Measurements from ENCODE around the gene SERTAD2. TPM values are rescaled to one million over a fixed set of nuclear protein-coding genes. Genes with fewer than 3 reads are reported as not detected.

Gene SERTAD2
- total RNA-seq, 2 donors from 2014 or later, result 17.8 to 46.4 TPM

- DNase-seq (ENCODE audit: low spot score in 2 of 2) (no peak), ATAC-seq (no peak)
- Mint-ChIP-seq H3K36me3 (peaks cover 0 to 2% of the 10 kb centered on the region in 2 donors), H3K27ac (peak overlapping the region in 1 of 2 donors; percentile 60), H3K9me3 (no peaks in the 10 kb centered on the region)
Observed at GRCh38 chr2:64609942-64610281, 43.8 kb downstream of the SERTAD2 start.

GRCh38 chr2:64609227-64609941, 44.3 kb downstream of the SERTAD2 start:
- DNase-seq (ENCODE audit: low spot score in 2 of 2) (peak; percentile 73 to 85), ATAC-seq (peak; percentile 23 to 64)
- peaks cover 2 to 7% of the 10 kb centered on the region in 2 donors for H3K36me3 Mint-ChIP-seq
- peak overlapping the region in 1 of 2 donors; percentile 60 for H3K27ac Mint-ChIP-seq
- H3K9me3 Mint-ChIP-seq, result peaks cover 0 to 4% of the 10 kb centered on the region in 2 donors

GRCh38 chr2:64608867-64609226, 44.9 kb downstream of the SERTAD2 start:
- Mint-ChIP-seq H3K36me3 (peaks cover 5 to 12% of the 10 kb centered on the region in 2 donors), H3K9me3 (peaks cover 0 to 9% of the 10 kb centered on the region in 2 donors), H3K27ac (peak overlapping the region; percentile 57 to 81)
- ATAC-seq (peak; percentile 0 to 6), DNase-seq (ENCODE audit: low spot score in 2 of 2) (no peak)

GRCh38 chr2:64607381-64608304, 46.1 kb downstream of the SERTAD2 start:
- no peak for DNase-seq (ENCODE audit: low spot score in 2 of 2)

GRCh38 chr2:64606479-64607363, 47.0 kb downstream of the SERTAD2 start:
- Mint-ChIP-seq H3K27ac (peak overlapping the region; percentile 65 to 85), H3K36me3 (peaks cover 5 to 14% of the 10 kb centered on the region in 2 donors), H3K9me3 (peaks cover 0 to 11% of the 10 kb centered on the region in 2 donors)
- DNase-seq (ENCODE audit: low spot score in 2 of 2), result peak; percentile 78 to 87
- ATAC-seq, result peak; percentile 88 to 93

More at GRCh38 chr2:64607381-64608304, 46.1 kb downstream of the SERTAD2 start:
- H3K36me3 Mint-ChIP-seq, result peaks cover 5 to 14% of the 10 kb centered on the region in 2 donors
- peaks cover 0 to 11% of the 10 kb centered on the region in 2 donors for H3K9me3 Mint-ChIP-seq
- H3K27ac Mint-ChIP-seq, result peak overlapping the region; percentile 77 to 85
- no peak for ATAC-seq

- Mint-ChIP-seq H3K36me3 (peaks cover 5 to 14% of the 10 kb centered on the region in 2 donors), H3K9me3 (peaks cover 0 to 11% of the 10 kb centered on the region in 2 donors), H3K27ac (peak overlapping the region in 1 of 2 donors; percentile 85)
- no peak for DNase-seq (ENCODE audit: low spot score in 2 of 2)
- no peak for ATAC-seq
Observed at GRCh38 chr2:64605991-64606478, 47.7 kb downstream of the SERTAD2 start.

- Mint-ChIP-seq H3K36me3 (peaks cover 5 to 14% of the 10 kb centered on the region in 2 donors), H3K27ac (no peak overlapping the region), H3K9me3 (peaks cover 0 to 11% of the 10 kb centered on the region in 2 donors)
- DNase-seq (ENCODE audit: low spot score in 2 of 2) (no peak), ATAC-seq (no peak)
Observed at GRCh38 chr2:64605026-64605471, 48.7 kb downstream of the SERTAD2 start.

GRCh38 chr2:64604155-64604554, 49.6 kb downstream of the SERTAD2 start:
- DNase-seq (ENCODE audit: low spot score in 2 of 2) (no peak), ATAC-seq (no peak)
- H3K36me3 Mint-ChIP-seq, result peaks cover 5 to 14% of the 10 kb centered on the region in 2 donors
- H3K27ac Mint-ChIP-seq, result peak overlapping the region; percentile 27 to 31
- peaks cover 0 to 11% of the 10 kb centered on the region in 2 donors for H3K9me3 Mint-ChIP-seq

- Mint-ChIP-seq H3K9me3 (peaks cover 0 to 11% of the 10 kb centered on the region in 2 donors), H3K36me3 (peaks cover 5 to 14% of the 10 kb centered on the region in 2 donors), H3K27ac (no peak overlapping the region)
- ATAC-seq, result no peak
- no peak for DNase-seq (ENCODE audit: low spot score in 2 of 2)
Observed at GRCh38 chr2:64602436-64602835, 51.3 kb downstream of the SERTAD2 start.

GRCh38 chr2:64601785-64602391, 51.8 kb downstream of the SERTAD2 start:
- DNase-seq (ENCODE audit: low spot score in 2 of 2), result no peak
- peak overlapping the region in 1 of 2 donors; percentile 19 for H3K27ac Mint-ChIP-seq
- H3K9me3 Mint-ChIP-seq, result peaks cover 0 to 11% of the 10 kb centered on the region in 2 donors
- peaks cover 5 to 14% of the 10 kb centered on the region in 2 donors for H3K36me3 Mint-ChIP-seq
- no peak for ATAC-seq

GRCh38 chr2:64601034-64601754, 52.5 kb downstream of the SERTAD2 start:
- DNase-seq (ENCODE audit: low spot score in 2 of 2) (no peak), ATAC-seq (no peak)
- Mint-ChIP-seq H3K36me3 (peaks cover 5 to 14% of the 10 kb centered on the region in 2 donors), H3K9me3 (peaks cover 0 to 11% of the 10 kb centered on the region in 2 donors), H3K27ac (peak overlapping the region in 1 of 2 donors; percentile 19)

GRCh38 chr2:64599469-64599868, 54.2 kb downstream of the SERTAD2 start:
- H3K36me3 Mint-ChIP-seq, result peaks cover 4 to 8% of the 10 kb centered on the region in 2 donors
- peaks cover 0 to 8% of the 10 kb centered on the region in 2 donors for H3K9me3 Mint-ChIP-seq
- peak overlapping the region in 1 of 2 donors; percentile 14 for H3K27ac Mint-ChIP-seq
- DNase-seq (ENCODE audit: low spot score in 2 of 2) (no peak), ATAC-seq (no peak)

GRCh38 chr2:64598226-64598625, 55.5 kb downstream of the SERTAD2 start:
- DNase-seq (ENCODE audit: low spot score in 2 of 2) (no peak), ATAC-seq (no peak)
- no peak overlapping the region for H3K27ac Mint-ChIP-seq
- no peaks in the 10 kb centered on the region for H3K9me3 Mint-ChIP-seq
- H3K36me3 Mint-ChIP-seq, result no peaks in the 10 kb centered on the region

- Mint-ChIP-seq H3K36me3 (no peaks in the 10 kb centered on the region), H3K9me3 (no peaks in the 10 kb centered on the region), H3K27ac (no peak overlapping the region)
- DNase-seq (ENCODE audit: low spot score in 2 of 2), result no peak
- no peak for ATAC-seq
Observed at GRCh38 chr2:64595397-64596176, 58.1 kb downstream of the SERTAD2 start.
